ENCODE measurements around the gene LMO1.

LMO1 gene

GRCh38 chr11:8203414-8203715, 60.3 kb downstream of the LMO1 start:
- no peak for DNase-seq (ENCODE audit: low read depth)

DNA sequence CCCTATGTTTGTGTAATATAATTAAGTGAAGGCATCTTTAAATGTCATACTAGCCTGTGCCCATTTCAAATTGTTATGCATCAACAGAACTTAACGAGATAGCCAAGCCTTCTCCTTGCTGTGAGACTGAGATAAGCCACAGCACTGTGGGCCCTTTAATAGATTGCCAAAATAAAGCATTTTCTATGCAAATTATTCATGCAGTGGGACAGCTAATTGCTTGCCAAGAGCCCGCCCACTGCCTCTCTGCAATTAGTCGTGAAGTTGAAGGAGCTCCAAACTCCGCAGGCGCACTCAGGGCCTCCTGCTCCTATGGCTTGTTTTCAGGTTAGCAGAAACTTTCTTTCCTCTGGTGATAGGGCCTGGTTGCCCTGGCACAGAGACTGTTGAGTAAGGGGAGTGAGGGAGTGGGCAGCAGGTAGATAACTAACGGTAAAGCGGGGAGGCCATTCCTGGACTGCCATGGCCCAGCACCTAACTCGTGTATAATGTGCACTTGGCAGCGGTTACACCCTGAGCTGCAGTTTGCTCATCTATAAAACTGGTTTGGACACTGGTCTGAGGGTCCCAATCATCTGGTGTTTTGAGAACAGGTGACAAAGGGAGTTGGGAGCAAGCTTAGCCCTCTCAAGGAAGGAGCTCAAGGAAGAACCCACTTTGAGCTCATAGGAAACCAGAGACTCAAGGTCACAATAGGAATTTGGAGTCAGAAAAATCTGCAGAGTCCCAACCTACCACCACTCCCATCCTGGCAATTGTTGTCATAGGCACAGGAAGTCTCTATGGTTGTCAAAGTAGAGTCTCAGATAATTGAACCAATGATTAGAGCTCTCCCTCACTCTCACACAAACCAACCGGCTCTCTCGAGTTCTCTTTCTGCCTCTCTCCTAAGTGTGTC, 60.9 kb downstream of the LMO1 start:
- DNase-seq (ENCODE audit: low read depth) = no peak

DNA sequence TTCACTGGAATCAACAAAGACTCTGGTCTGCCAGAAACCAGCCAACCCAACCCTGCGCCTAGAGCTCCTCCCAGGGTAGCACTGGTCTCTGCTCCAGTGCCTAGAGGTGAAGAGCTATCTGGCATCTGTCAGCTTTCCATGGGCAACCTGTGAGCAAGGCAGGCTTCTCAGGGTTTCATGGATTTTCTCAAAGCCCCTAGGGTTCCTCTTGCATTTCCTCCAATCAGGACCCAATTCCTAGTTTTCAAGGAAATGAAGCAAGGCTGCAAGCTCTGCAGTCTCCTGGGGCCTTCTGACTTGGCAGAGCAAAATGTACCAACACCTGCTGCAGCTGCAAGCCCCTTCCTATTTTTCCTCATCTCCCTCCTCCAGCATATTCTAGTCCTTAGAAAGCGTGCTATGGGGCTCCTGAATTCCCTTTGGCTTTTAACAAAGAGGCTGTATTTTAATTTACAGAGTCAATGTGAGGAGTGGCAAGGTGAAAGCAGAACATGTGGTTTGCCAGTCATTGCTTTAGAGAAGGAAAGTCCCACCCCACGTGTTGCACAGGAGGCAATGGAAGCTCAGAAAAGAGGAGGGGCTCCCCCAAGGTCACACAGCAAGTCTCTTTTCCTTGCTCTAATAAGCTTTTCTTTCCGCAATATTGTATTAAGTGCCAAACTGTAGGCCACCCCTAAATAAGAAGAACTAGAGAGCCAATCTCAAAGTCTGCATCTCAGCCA, 61.9 kb downstream of the LMO1 start:
- DNase-seq (ENCODE audit: low read depth) = no peak

DNA sequence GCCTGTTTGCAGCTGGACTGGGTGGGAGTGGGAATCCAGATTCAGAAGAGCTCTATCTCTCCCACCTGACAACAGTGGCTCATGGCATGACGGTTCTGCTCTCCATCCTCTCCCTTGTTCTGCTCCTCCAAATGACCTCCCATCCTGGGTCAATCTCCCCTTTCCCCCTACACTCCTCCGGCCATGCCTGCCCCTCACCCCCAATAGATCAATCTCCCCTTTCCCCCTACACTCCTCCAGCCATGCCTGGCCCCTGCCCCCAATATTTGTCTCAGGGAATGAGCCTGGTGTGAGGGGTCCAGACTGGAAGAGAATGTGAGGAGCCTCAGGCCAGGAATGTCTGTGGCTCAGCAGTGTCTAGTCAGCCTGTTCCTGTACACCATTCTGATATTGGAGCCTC, 64.0 kb downstream of the LMO1 start:
- DNase-seq (ENCODE audit: low read depth) = no peak

GRCh38 chr11:8196749-8197148, 66.9 kb downstream of the LMO1 start:
- no peak for DNase-seq (ENCODE audit: low read depth)

- DNase-seq (ENCODE audit: low read depth) = no peak
These were observed 68.7 kb downstream of the LMO1 start for GRCh38 chr11:8194956-8195355.

GRCh38 chr11:8192896-8193209, 70.8 kb downstream of the LMO1 start:
- no peak for DNase-seq (ENCODE audit: low read depth)

DNA sequence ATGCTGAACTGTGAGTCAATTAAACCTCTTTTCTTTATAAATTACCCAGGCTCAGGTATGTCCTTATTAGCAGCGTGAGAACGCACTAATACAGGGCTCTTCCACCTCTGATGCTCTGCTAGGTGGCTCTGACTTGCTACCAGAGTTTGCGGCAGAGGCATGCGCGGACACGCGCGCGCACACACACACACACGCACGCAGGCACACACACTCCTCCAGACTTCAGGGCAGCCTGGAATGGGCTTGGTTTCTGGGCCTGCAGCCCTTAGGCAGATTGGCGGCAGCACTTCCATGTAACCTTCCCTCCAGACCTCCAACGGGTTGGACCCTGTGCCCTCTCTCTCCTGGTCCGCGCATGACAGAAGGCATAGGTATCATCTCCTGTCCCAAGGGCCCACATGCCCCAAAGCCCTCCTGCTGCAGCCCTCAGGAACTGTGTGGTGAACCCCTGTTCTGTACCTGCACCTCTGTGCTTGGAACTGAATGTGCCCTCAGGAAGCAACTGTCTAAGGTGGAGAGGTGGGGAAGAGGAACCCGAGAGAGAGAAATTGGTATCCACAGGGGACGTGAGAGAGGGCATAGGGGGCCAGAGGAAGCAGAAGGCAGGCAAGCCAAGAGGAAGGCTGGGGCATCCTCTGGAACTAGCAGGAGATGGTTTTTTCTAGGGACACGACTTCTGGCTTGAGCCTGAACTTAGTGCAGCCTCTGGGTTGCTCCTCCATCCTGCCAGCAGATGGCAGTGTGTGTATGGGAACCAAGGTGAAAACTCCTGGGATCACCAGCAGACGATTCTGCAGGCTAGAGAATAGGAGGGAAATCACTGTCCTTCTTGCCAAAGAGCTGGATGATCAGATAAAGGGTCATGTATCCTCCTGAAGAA, 71.4 kb downstream of the LMO1 start:
- DNase-seq (ENCODE audit: low read depth) = peak; percentile 35

DNA sequence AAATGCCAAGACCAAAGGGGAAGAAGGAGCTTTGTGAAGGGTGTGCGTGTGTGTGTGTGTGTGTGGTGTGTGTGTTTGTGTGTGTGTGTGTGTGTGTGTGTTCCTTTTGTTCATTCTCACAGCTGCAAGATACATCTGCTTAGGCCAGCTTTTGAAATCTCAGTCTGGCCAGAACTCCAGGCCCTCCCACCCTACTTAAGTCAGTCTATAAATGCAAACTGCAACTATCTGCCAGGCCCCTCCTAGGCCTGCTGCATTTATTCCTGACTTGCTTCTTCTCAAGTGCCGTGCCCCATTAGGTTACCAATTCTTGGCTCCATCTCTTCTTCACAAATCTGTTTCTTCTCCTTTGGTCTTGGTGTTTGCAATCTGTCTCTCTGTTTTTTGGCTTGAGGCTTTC, 73.2 kb downstream of the LMO1 start:
- no peak for DNase-seq (ENCODE audit: low read depth)

- no peak for DNase-seq (ENCODE audit: low read depth)
These were observed 77.2 kb downstream of the LMO1 start for GRCh38 chr11:8186429-8186828.

GRCh38 chr11:8183111-8183510, 80.6 kb downstream of the LMO1 start:
- DNase-seq (ENCODE audit: low read depth) = no peak

DNA sequence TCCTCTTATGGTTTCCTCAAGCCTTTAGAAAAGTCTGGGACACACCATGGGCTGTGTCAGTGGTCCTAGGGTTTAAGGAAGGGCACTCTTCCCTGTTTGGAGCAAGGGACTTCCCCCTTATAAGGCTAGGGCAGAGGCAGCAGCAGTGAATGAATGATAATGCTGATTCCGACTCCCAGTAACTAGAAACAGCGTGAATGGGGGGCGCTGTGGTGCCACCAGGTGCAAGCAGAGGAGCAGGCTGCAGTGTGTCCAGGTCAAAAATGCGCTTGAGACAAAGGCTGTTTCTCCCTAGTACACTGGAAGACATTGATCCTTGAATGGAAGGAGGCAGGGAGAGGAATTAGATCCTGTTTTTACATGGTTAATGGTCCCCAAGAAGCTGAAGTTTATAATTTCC, 83.2 kb downstream of the LMO1 start:
- no peak for DNase-seq (ENCODE audit: low read depth)

- no peak for DNase-seq (ENCODE audit: low read depth)
These were observed 85.4 kb downstream of the LMO1 start for GRCh38 chr11:8178297-8178696.

DNA sequence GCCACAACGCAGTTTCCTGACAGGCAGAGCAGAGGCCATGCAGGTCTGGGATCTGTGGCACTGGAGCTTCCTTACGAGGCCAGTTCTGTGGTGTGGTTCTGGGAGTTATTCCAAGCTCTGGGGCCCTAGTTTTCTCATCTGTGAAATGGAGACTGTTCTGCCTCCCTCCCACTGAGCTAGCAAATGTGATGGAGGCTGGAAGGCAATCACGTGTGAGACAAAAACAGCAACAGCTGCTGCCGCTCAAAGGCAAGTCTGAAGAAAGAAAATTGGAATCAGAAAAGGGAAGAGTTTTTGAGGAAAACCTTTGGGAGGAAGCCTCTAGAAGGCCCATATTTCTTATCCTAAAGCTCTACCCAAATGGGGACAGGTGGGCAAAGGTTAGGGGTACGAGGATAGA, 86.5 kb downstream of the LMO1 start:
- DNase-seq (ENCODE audit: low read depth) = no peak
